IPS-NIHi7 (cell line): ENCODE results near the gene PRKAG2.

ENCODE experiments used
- DNase-seq: peaks from one replicate; pipeline ENCODE4 v3.0.0; 2012; ENCODE audit warnings: mixed read lengths; ENCODE audit errors: extremely low spot score

PRKAG2 gene

GRCh38 chr7:151517601-151518104 lies 359.3 kb downstream of the PRKAG2 start:
- no peak for DNase-seq

- no peak for DNase-seq
Observed at GRCh38 chr7:151515276-151515565, 361.7 kb downstream of the PRKAG2 start.

- DNase-seq = no peak
Observed at GRCh38 chr7:151514461-151515275, 362.2 kb downstream of the PRKAG2 start.

GRCh38 chr7:151513133-151513532 lies 363.8 kb downstream of the PRKAG2 start:
- DNase-seq = no peak

- DNase-seq = no peak
Observed at GRCh38 chr7:151512353-151512752, 364.6 kb downstream of the PRKAG2 start.

- DNase-seq = no peak
Observed at GRCh38 chr7:151511946-151512345, 365.0 kb downstream of the PRKAG2 start.

- DNase-seq = no peak
Observed at GRCh38 chr7:151511270-151511669, 365.6 kb downstream of the PRKAG2 start.

GRCh38 chr7:151509670-151510333 lies 367.1 kb downstream of the PRKAG2 start:
- no peak for DNase-seq

- DNase-seq = no peak
Observed at GRCh38 chr7:151508991-151509390, 367.9 kb downstream of the PRKAG2 start.

- DNase-seq = no peak
Observed at GRCh38 chr7:151507806-151508205, 369.1 kb downstream of the PRKAG2 start.

- no peak for DNase-seq
Observed at GRCh38 chr7:151506901-151507382, 370.0 kb downstream of the PRKAG2 start.
